ENCODE results near the gene CYP2F1. TPM values are rescaled to one million over a fixed set of nuclear protein-coding genes. Genes with fewer than 3 reads are reported as not detected.
"Not testable (repeated sequence)": the region's sequence is repeated elsewhere in the genome, so short reads cannot be mapped to it uniquely, and the experiment has no call there.

Gene CYP2F1
- total RNA-seq, 1 experiment from 2014 or later, result not detected

GRCh38 chr19:41136636-41137455, 22.6 kb downstream of the CYP2F1 start:
- TF ChIP-seq CTCF (IDR thresholded peaks at IDR 0.05; ENCODE audit: unreplicated experiment), result no peak
- Mint-ChIP-seq H3K27me3 (ENCODE audit: insufficient read depth, unreplicated experiment) (peaks cover 25% of the 10 kb centered on the region), H3K4me3 (ENCODE audit: unreplicated experiment) (no peak overlapping the region), H3K9me3 (ENCODE audit: unreplicated experiment) (no peaks in the 10 kb centered on the region), H3K27ac (ENCODE audit: low read depth, unreplicated experiment) (no peak overlapping the region), H3K4me1 (ENCODE audit: insufficient read depth, unreplicated experiment) (peaks cover 16% of the 10 kb centered on the region), H3K36me3 (ENCODE audit: insufficient read depth, unreplicated experiment) (no peaks in the 10 kb centered on the region)
- intact Hi-C loops (cut with micrococcal nuclease), result no loop called here
- DNase-seq (ENCODE audit: unreplicated experiment), result no peak
- POLR2A ChIA-PET, result no interaction called here
- BruUV-seq (replicated peaks), result no TSS peak
- CTCF ChIA-PET, result no interaction called here

GRCh38 chr19:41144403-41144802, 30.2 kb downstream of the CYP2F1 start:
- TF ChIP-seq CTCF (IDR thresholded peaks at IDR 0.05; ENCODE audit: unreplicated experiment), result peak; percentile 79
- no TSS peak for BruUV-seq (replicated peaks)
- Mint-ChIP-seq H3K36me3 (ENCODE audit: insufficient read depth, unreplicated experiment) (no peaks in the 10 kb centered on the region), H3K27me3 (ENCODE audit: insufficient read depth, unreplicated experiment) (peaks cover 36% of the 10 kb centered on the region), H3K27ac (ENCODE audit: low read depth, unreplicated experiment) (no peak overlapping the region), H3K4me1 (ENCODE audit: insufficient read depth, unreplicated experiment) (no peaks in the 10 kb centered on the region), H3K4me3 (ENCODE audit: unreplicated experiment) (no peak overlapping the region), H3K9me3 (ENCODE audit: unreplicated experiment) (no peaks in the 10 kb centered on the region)
- ChIA-PET POLR2A (no interaction called here), CTCF (interaction anchor here (0.5 to 4.3 kb wide), 27 partner anchors 11 to 1002 kb away, joined by 3 to 25 read pairs (median 4); no protein-coding TSS in a partner anchor)
- DNase-seq (ENCODE audit: unreplicated experiment), result peak; percentile 84
- intact Hi-C loops (cut with micrococcal nuclease), result loop anchor here (1.0 to 5.0 kb wide), 4 partner anchors 17 to 481 kb away; no protein-coding TSS in a partner anchor

- no TSS peak for BruUV-seq (replicated peaks)
- Mint-ChIP-seq H3K4me3 (ENCODE audit: unreplicated experiment) (no peak overlapping the region), H3K9me3 (ENCODE audit: unreplicated experiment) (no peaks in the 10 kb centered on the region), H3K27me3 (ENCODE audit: insufficient read depth, unreplicated experiment) (peaks cover 24% of the 10 kb centered on the region), H3K27ac (ENCODE audit: low read depth, unreplicated experiment) (no peak overlapping the region), H3K36me3 (ENCODE audit: insufficient read depth, unreplicated experiment) (no peaks in the 10 kb centered on the region), H3K4me1 (ENCODE audit: insufficient read depth, unreplicated experiment) (no peaks in the 10 kb centered on the region)
- ChIA-PET POLR2A (no interaction called here), CTCF (no interaction called here)
- no peak for TF ChIP-seq CTCF (IDR thresholded peaks at IDR 0.05; ENCODE audit: unreplicated experiment)
- intact Hi-C loops (cut with micrococcal nuclease), result no loop called here
- DNase-seq (ENCODE audit: unreplicated experiment), result no peak
These were observed 35.6 kb downstream of the CYP2F1 start for GRCh38 chr19:41149831-41150230.

- H3K4me1 Mint-ChIP-seq (ENCODE audit: insufficient read depth, unreplicated experiment); BruUV-seq (replicated peaks); H3K4me3 Mint-ChIP-seq (ENCODE audit: unreplicated experiment); intact Hi-C loops (cut with micrococcal nuclease); H3K27ac Mint-ChIP-seq (ENCODE audit: low read depth, unreplicated experiment); H3K9me3 Mint-ChIP-seq (ENCODE audit: unreplicated experiment); POLR2A ChIA-PET; DNase-seq (ENCODE audit: unreplicated experiment); H3K36me3 Mint-ChIP-seq (ENCODE audit: insufficient read depth, unreplicated experiment): not testable (repeated sequence)
- H3K27me3 Mint-ChIP-seq (ENCODE audit: insufficient read depth, unreplicated experiment), result peaks cover 19% of the 10 kb centered on the region
- CTCF ChIA-PET, result interaction anchor here (0.7 kb wide), 1 partner anchor 258 kb away, joined by 3 read pairs; no protein-coding TSS in a partner anchor
These were observed 36.8 kb downstream of the CYP2F1 start for GRCh38 chr19:41150986-41151385.

Measured in MCF 10A (cell line).